KOPT-K1 (cell line): Measurements from ENCODE around the gene KIFAP3.
"Not testable (repeated sequence)": the region's sequence is repeated elsewhere in the genome, so short reads cannot be mapped to it uniquely, and the experiment has no call there.

Experiments
- H3K27ac ChIP-seq: fragments of 200-600 bp; sonication (generic); 2 replicates; pipeline ENCODE4 v1.5.1; 2016; ENCODE audit warnings: antibody characterized with exemption, mild to moderate bottlenecking, low read depth, low read length; ENCODE audit not compliant: poor library complexity, severe bottlenecking
- H3K36me3 ChIP-seq: fragments of 200-600 bp; sonication (generic); 2 replicates; pipeline ENCODE4 v1.5.1; 2017; ENCODE audit warnings: antibody characterized with exemption, mild to moderate bottlenecking, low read length, moderate library complexity; ENCODE audit not compliant: insufficient read depth
- H3K9me3 ChIP-seq: fragments of 200-600 bp; sonication (generic); 2 replicates; pipeline ENCODE4 v1.5.1; 2017; ENCODE audit warnings: antibody characterized with exemption, low read length, mild to moderate bottlenecking; ENCODE audit not compliant: insufficient read depth, poor library complexity, severe bottlenecking

The KIFAP3 gene

GRCh38 chr1:169929210-169929526, 145.3 kb downstream of the KIFAP3 start:
- no peaks in the 10 kb centered on the region for H3K36me3 ChIP-seq
- H3K9me3 ChIP-seq: no peaks in the 10 kb centered on the region
- H3K27ac ChIP-seq: no peak overlapping the region

- H3K36me3 ChIP-seq: no peaks in the 10 kb centered on the region
- H3K27ac ChIP-seq: no peak overlapping the region
- H3K9me3 ChIP-seq: no peaks in the 10 kb centered on the region
These were observed 145.9 kb downstream of the KIFAP3 start for GRCh38 chr1:169928438-169929209.

- no peaks in the 10 kb centered on the region for H3K9me3 ChIP-seq
- H3K27ac ChIP-seq: no peak overlapping the region
- no peaks in the 10 kb centered on the region for H3K36me3 ChIP-seq
These were observed 148.7 kb downstream of the KIFAP3 start for GRCh38 chr1:169925505-169926482.

GRCh38 chr1:169924829-169925228, 149.7 kb downstream of the KIFAP3 start:
- Histone ChIP-seq H3K27ac (no peak overlapping the region), H3K36me3 (no peaks in the 10 kb centered on the region), H3K9me3 (no peaks in the 10 kb centered on the region)

GRCh38 chr1:169924063-169924462, 150.4 kb downstream of the KIFAP3 start:
- Histone ChIP-seq H3K9me3 (no peaks in the 10 kb centered on the region), H3K36me3 (no peaks in the 10 kb centered on the region), H3K27ac (no peak overlapping the region)

DNA sequence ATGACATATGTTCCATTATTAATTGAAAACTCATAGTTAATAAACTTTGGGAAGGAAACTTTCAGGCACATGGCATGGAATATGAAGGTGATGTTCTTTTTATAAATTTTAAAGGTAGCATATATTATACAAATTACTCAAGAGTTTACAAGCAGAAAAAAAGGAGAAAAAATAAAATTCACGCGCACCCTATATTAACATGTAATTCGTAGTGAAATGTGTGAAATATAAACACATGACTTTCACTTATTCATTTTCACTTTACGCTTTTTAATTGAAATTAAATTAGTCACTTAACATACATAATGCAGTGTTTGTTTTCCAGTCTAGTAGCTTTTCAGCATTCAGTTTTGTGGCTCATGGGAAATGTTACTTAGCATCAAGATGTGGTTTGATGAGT, 153.4 kb downstream of the KIFAP3 start:
- no peaks in the 10 kb centered on the region for H3K9me3 ChIP-seq
- no peaks in the 10 kb centered on the region for H3K36me3 ChIP-seq
- no peak overlapping the region for H3K27ac ChIP-seq

DNA sequence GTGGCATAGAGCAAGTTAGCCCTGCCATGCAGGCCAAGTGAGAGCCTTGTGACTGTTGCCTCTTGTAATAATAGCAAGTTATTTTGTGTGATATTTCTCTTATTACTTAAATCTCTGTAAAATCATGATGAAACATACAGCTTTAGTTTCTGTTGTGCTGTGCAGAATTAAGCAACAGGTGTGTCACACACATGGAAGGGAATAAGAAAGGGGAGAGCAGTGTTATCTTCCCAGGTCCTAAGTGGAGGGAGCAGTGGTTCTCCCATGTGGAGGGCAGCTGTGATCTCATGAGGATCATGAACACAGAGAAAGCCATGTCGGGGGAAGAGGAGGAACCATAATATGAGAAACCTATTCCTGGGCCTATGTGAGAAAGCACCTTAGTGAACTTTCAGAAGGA, 155.6 kb downstream of the KIFAP3 start:
- Histone ChIP-seq H3K9me3 (no peaks in the 10 kb centered on the region), H3K27ac (no peak overlapping the region), H3K36me3 (no peaks in the 10 kb centered on the region)

- not testable (repeated sequence) for H3K27ac ChIP-seq, H3K9me3 ChIP-seq, H3K36me3 ChIP-seq
These were observed 156.3 kb downstream of the KIFAP3 start for GRCh38 chr1:169918220-169918619.

- Histone ChIP-seq H3K36me3 (no peaks in the 10 kb centered on the region), H3K27ac (no peak overlapping the region), H3K9me3 (no peaks in the 10 kb centered on the region)
These were observed 159.3 kb downstream of the KIFAP3 start for GRCh38 chr1:169915150-169915549.

DNA sequence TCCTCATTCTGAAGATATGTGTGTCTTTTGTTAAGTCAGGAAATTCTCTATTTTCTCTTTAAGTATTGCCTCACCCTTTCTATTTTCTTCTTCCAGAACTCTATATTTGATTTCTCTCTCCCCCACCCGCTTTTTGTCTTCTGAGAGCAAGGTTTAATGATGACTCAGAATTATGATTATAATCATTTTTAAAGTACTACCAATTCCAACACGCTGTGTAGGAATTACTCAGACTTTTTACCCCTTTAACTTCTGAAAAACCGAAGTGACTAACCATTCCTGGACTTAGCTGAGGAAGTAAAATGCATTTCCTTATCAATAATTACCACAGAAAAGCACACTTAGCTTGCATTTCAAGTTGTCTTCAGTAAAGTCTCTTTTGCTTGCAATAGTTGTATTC, 160.0 kb downstream of the KIFAP3 start:
- no peaks in the 10 kb centered on the region for H3K36me3 ChIP-seq
- no peak overlapping the region for H3K27ac ChIP-seq
- no peaks in the 10 kb centered on the region for H3K9me3 ChIP-seq

- no peak overlapping the region for H3K27ac ChIP-seq
- no peaks in the 10 kb centered on the region for H3K36me3 ChIP-seq
- no peaks in the 10 kb centered on the region for H3K9me3 ChIP-seq
These were observed 165.0 kb downstream of the KIFAP3 start for GRCh38 chr1:169909499-169909898.

- no peaks in the 10 kb centered on the region for H3K9me3 ChIP-seq
- no peak overlapping the region for H3K27ac ChIP-seq
- H3K36me3 ChIP-seq: no peaks in the 10 kb centered on the region
These were observed 167.6 kb downstream of the KIFAP3 start for GRCh38 chr1:169906938-169907337.

DNA sequence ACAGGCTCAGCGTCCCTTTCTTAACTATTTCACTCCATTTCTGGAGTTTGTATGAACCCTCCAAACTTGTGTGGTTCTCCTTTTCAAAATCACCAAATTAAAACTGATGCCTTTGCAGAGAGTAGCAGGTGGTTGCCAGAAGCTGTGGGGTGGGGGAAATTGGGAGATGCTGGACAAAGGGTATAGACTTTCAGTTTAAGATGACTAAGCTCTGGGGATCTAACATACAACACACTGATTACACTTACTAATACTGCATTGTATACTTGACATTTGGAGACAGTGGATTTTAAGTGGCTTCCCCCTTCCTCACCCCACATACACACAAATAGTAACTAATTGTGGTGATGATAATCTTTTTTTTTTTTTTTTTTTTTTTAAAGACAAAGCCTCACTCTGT, 169.7 kb downstream of the KIFAP3 start:
- no peak overlapping the region for H3K27ac ChIP-seq
- H3K36me3 ChIP-seq: no peaks in the 10 kb centered on the region
- H3K9me3 ChIP-seq: no peaks in the 10 kb centered on the region

DNA sequence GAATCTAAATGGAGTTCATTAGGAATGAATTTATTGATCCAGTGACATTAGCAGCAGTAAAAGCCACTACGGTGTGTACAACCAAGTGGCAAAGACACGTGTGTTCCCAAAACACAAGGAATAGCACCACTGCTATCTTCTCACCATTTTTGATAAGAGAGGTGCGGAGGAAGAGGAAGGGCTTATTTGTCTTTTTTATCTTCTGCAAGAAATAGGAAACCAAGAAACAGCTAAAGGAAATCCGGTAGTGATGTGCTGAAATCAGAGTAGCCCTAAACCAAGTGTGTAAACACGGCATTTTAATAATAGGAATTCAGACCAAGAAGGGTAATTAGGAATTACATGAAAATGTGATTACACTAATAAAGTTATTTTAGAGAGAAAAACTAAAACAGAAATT, 171.7 kb downstream of the KIFAP3 start:
- Histone ChIP-seq H3K36me3 (no peaks in the 10 kb centered on the region), H3K27ac (no peak overlapping the region), H3K9me3 (no peaks in the 10 kb centered on the region)

GRCh38 chr1:169901115-169901514, 173.4 kb downstream of the KIFAP3 start:
- no peaks in the 10 kb centered on the region for H3K36me3 ChIP-seq
- no peak overlapping the region for H3K27ac ChIP-seq
- H3K9me3 ChIP-seq: no peaks in the 10 kb centered on the region
